BE2C (cell line): Measurements from ENCODE around the gene CYTH4. TPM values are rescaled to one million over a fixed set of nuclear protein-coding genes. Genes with fewer than 3 reads are reported as not detected.
"Not testable (repeated sequence)": the region's sequence is repeated elsewhere in the genome, so short reads cannot be mapped to it uniquely, and the experiment has no call there.

ENCODE experiments used
- DNase-seq: peaks from one replicate; pipeline ENCODE4 v3.0.0-alpha.2; 2020
- H3K27me3 ChIP-seq: fragments of 250-450 bp; sonication (Bioruptor Pico); 2 replicates; pipeline ENCODE4 v1.5.1; 2020; ENCODE audit warnings: mild to moderate bottlenecking
- H3K36me3 ChIP-seq: fragments of 250-450 bp; sonication (Bioruptor Pico); 2 replicates; pipeline ENCODE4 v1.5.1; 2020; ENCODE audit warnings: mild to moderate bottlenecking
- H3K4me1 ChIP-seq: fragments of 250-450 bp; sonication (Bioruptor Pico); 2 replicates; pipeline ENCODE4 v1.5.1; 2020
- H3K4me3 ChIP-seq: 2 replicates; pipeline ENCODE4 v1.5.1; 2011; ENCODE audit warnings: low read depth, low read length
- H3K9me3 ChIP-seq: fragments of 250-450 bp; sonication (Bioruptor Pico); 2 replicates; pipeline ENCODE4 v1.5.1; 2020
- CTCF ChIP-seq: IDR thresholded peaks from 2 replicates; pipeline ENCODE4 v1.5.1; 2012; ENCODE audit warnings: mild to moderate bottlenecking, low read depth, low read length
- polyA plus RNA-seq: library from polyadenylated mRNA; unstranded; fragments of >200 nt; gene quantifications from one replicate; pipeline ENCODE4 v1.2.1, GENCODE V29; 2012; ENCODE audit warnings: low read depth, missing spikeins; ENCODE audit not compliant: insufficient read length, insufficient read depth

CYTH4 gene
- 0.99 TPM for polyA plus RNA-seq

GRCh38 chr22:37282385-37282677, at the start of gene CYTH4:
Gene CYTH4 (plus strand): TSS chr22:37282508. CDS start chr22:37282570, 62 bp downstream.
- peaks cover 3% of the 10 kb centered on the region; the same call in 1 of the 2 replicates for H3K27me3 ChIP-seq
- H3K9me3 ChIP-seq = no peaks in the 10 kb centered on the region; the same call in 1 of the 2 replicates
- DNase-seq = no peak
- no peak for TF ChIP-seq CTCF
- no peak within 1 kb of the TSS for H3K4me3 ChIP-seq
- no peaks in the 10 kb centered on the region for H3K4me1 ChIP-seq
- no peaks in the 10 kb centered on the region for H3K36me3 ChIP-seq

GRCh38 chr22:37233371-37233750, 48.9 kb upstream of the CYTH4 start:
- H3K4me3 ChIP-seq, H3K4me1 ChIP-seq, H3K36me3 ChIP-seq, H3K27me3 ChIP-seq, H3K9me3 ChIP-seq, DNase-seq: not testable (repeated sequence)

GRCh38 chr22:37233751-37234631, 48.3 kb upstream of the CYTH4 start:
- H3K36me3 ChIP-seq = no peaks in the 10 kb centered on the region
- TF ChIP-seq CTCF = no peak
- no peaks in the 10 kb centered on the region for H3K4me1 ChIP-seq

GRCh38 chr22:37234736-37235711, 47.3 kb upstream of the CYTH4 start:
- H3K36me3 ChIP-seq = no peaks in the 10 kb centered on the region
- no peak for TF ChIP-seq CTCF
- H3K4me3 ChIP-seq = no peak overlapping the region
- no peaks in the 10 kb centered on the region for H3K27me3 ChIP-seq
- H3K4me1 ChIP-seq = no peaks in the 10 kb centered on the region
- no peaks in the 10 kb centered on the region for H3K9me3 ChIP-seq
- no peak for DNase-seq

More at GRCh38 chr22:37233751-37234631, 48.3 kb upstream of the CYTH4 start:
- Histone ChIP-seq H3K9me3 (no peaks in the 10 kb centered on the region), H3K27me3 (no peaks in the 10 kb centered on the region), H3K4me3 (no peak overlapping the region)
- DNase-seq = no peak

- H3K4me3 ChIP-seq = no peak overlapping the region
- H3K9me3 ChIP-seq = no peaks in the 10 kb centered on the region
- no peaks in the 10 kb centered on the region for H3K4me1 ChIP-seq
- no peak for TF ChIP-seq CTCF
- no peaks in the 10 kb centered on the region for H3K36me3 ChIP-seq
- DNase-seq = no peak
- no peaks in the 10 kb centered on the region for H3K27me3 ChIP-seq
Observed at GRCh38 chr22:37235897-37236607, 46.3 kb upstream of the CYTH4 start.
